ENCODE measurements around the gene HCST.
"Not testable (repeated sequence)": the region's sequence is repeated elsewhere in the genome, so short reads cannot be mapped to it uniquely, and the experiment has no call there.

The HCST gene

GRCh38 chr19:35904311-35905068 is 2.2 kb downstream of the HCST start:
- no peak for DNase-seq (ENCODE audit: low read depth in 2 of 2)

- no peak for DNase-seq (ENCODE audit: low read depth in 2 of 2)
Measured at GRCh38 chr19:35905178-35905727, 2.9 kb downstream of the HCST start.

GRCh38 chr19:35907377-35907745 is 5.0 kb downstream of the HCST start:
- no peak for DNase-seq (ENCODE audit: low read depth in 2 of 2)

- no peak for DNase-seq (ENCODE audit: low read depth in 2 of 2)
Measured at GRCh38 chr19:35908010-35908441, 5.7 kb downstream of the HCST start, which contains the start of gene TYROBP. Gene TYROBP (minus strand): TSS chr19:35908295. CDS start chr19:35908228, 67 bp downstream.

- no peak for DNase-seq (ENCODE audit: low read depth in 2 of 2)
Measured at GRCh38 chr19:35908973-35909683, 6.8 kb downstream of the HCST start.

GRCh38 chr19:35909684-35910035 is 7.3 kb downstream of the HCST start:
- no peak for DNase-seq (ENCODE audit: low read depth in 2 of 2)

- not testable (repeated sequence) for DNase-seq (ENCODE audit: low read depth in 2 of 2)
Measured at GRCh38 chr19:35910355-35910754, 8.0 kb downstream of the HCST start.

- no peak for DNase-seq (ENCODE audit: low read depth in 2 of 2)
Measured at GRCh38 chr19:35911173-35911572, 8.8 kb downstream of the HCST start.

- no peak for DNase-seq (ENCODE audit: low read depth in 2 of 2)
Measured at GRCh38 chr19:35911790-35912189, 9.5 kb downstream of the HCST start.

- no peak for DNase-seq (ENCODE audit: low read depth in 2 of 2)
Measured at GRCh38 chr19:35913589-35913988, 11.3 kb downstream of the HCST start.

GRCh38 chr19:35915443-35915842 is 13.1 kb downstream of the HCST start:
- DNase-seq (ENCODE audit: low read depth in 2 of 2): no peak

- no peak for DNase-seq (ENCODE audit: low read depth in 2 of 2)
Measured at GRCh38 chr19:35919306-35919705, 17.0 kb downstream of the HCST start.

- DNase-seq (ENCODE audit: low read depth in 2 of 2): no peak
Measured at GRCh38 chr19:35921012-35921411, 18.7 kb downstream of the HCST start.

GRCh38 chr19:35925501-35925900 is 23.2 kb downstream of the HCST start:
- DNase-seq (ENCODE audit: low read depth in 2 of 2): no peak

GRCh38 chr19:35928507-35928906 is 26.2 kb downstream of the HCST start:
- no peak for DNase-seq (ENCODE audit: low read depth in 2 of 2)

- no peak for DNase-seq (ENCODE audit: low read depth in 2 of 2)
Measured at GRCh38 chr19:35929876-35930275, 27.5 kb downstream of the HCST start.

- peak; percentile 98 for DNase-seq (ENCODE audit: low read depth in 2 of 2)
Measured at GRCh38 chr19:35931161-35931873, 29.0 kb downstream of the HCST start.

GRCh38 chr19:35931874-35932202 is 29.5 kb downstream of the HCST start:
- DNase-seq (ENCODE audit: low read depth in 2 of 2): no peak

- DNase-seq (ENCODE audit: low read depth in 2 of 2): no peak
Measured at GRCh38 chr19:35932291-35932936, 30.1 kb downstream of the HCST start.

GRCh38 chr19:35935911-35936737 is 33.8 kb downstream of the HCST start, which contains the start of gene LRFN3:
Gene LRFN3 (plus strand): TSS chr19:35936374. CDS start chr19:35939426, 3,052 bp downstream.
- peak in 1 of 2 donors; percentile 33 for DNase-seq (ENCODE audit: low read depth in 2 of 2)

- DNase-seq (ENCODE audit: low read depth in 2 of 2): no peak
Measured at GRCh38 chr19:35936738-35937268, 34.5 kb downstream of the HCST start.

All from stimulated activated CD8-positive, alpha-beta memory T cell treated with anti-CD3 and anti-CD28 coated beads, Interleukin-2, amount 100 ng/mL, for 1 hour (primary cell).